ENCODE data around the gene GSK3A.

DNA sequence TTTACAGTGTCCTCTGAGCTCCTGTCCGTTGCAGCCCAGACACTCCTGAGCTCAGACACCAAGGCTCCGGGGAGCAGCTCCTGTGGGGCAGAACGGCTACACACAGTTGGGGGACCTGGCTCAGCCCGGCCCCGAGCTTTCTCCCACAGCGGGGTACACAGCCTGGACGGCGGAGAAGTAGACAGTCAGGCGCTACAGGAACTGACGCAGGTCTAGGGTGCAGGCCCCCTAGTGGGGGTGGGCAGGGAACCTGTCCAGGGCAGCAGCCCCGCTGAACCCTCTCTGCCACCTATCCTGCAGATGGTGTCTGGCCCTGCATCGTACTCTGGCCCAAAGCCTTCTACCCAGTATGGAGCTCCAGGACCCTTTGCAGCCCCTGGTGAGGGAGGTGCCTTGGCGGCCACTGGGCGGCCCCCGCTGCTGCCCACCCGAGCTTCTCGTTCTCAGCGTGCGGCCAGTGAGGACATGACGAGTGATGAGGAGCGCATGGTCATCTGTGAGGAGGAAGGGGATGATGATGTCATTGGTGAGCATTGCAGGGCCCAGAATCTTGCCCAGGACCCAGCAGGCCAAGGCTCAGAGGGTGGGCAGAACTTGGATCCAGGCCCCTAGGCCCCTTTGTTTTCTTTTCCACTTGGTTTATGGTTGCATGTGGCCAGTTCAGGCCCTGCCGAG, 46.6 kb upstream of the GSK3A start:
- TF ChIP-seq RCOR1 (IDR thresholded peaks at IDR 0.05; ENCODE audit: insufficient replicate concordance, low read length) (no peak), POLR2A (IDR thresholded peaks at IDR 0.05; ENCODE audit: low read depth, low read length) (no peak), RAD21 (IDR thresholded peaks at IDR 0.05; ENCODE audit: low read length) (no peak), MAFK (IDR thresholded peaks at IDR 0.05; ENCODE audit: low read depth, low read length) (no peak), SMC3 (IDR thresholded peaks at IDR 0.05; ENCODE audit: low read depth, low read length) (no peak), MAZ (IDR thresholded peaks at IDR 0.05; ENCODE audit: borderline replicate concordance, low read depth, low read length) (no peak), RFX5 (IDR thresholded peaks at IDR 0.05; ENCODE audit: low read depth, low read length) (no peak), MXI1 (IDR thresholded peaks at IDR 0.05; ENCODE audit: borderline replicate concordance, low read depth, low read length) (no peak)
- TF ChIP-seq, protein P1, sequence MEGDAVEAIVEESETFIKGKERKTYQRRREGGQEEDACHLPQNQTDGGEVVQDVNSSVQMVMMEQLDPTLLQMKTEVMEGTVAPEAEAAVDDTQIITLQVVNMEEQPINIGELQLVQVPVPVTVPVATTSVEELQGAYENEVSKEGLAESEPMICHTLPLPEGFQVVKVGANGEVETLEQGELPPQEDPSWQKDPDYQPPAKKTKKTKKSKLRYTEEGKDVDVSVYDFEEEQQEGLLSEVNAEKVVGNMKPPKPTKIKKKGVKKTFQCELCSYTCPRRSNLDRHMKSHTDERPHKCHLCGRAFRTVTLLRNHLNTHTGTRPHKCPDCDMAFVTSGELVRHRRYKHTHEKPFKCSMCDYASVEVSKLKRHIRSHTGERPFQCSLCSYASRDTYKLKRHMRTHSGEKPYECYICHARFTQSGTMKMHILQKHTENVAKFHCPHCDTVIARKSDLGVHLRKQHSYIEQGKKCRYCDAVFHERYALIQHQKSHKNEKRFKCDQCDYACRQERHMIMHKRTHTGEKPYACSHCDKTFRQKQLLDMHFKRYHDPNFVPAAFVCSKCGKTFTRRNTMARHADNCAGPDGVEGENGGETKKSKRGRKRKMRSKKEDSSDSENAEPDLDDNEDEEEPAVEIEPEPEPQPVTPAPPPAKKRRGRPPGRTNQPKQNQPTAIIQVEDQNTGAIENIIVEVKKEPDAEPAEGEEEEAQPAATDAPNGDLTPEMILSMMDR (conservative IDR thresholded peaks at IDR 0.05; ENCODE audit: low read depth, low read length): no peak
- TF ChIP-seq, protein P2, sequence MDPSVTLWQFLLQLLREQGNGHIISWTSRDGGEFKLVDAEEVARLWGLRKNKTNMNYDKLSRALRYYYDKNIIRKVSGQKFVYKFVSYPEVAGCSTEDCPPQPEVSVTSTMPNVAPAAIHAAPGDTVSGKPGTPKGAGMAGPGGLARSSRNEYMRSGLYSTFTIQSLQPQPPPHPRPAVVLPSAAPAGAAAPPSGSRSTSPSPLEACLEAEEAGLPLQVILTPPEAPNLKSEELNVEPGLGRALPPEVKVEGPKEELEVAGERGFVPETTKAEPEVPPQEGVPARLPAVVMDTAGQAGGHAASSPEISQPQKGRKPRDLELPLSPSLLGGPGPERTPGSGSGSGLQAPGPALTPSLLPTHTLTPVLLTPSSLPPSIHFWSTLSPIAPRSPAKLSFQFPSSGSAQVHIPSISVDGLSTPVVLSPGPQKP (IDR thresholded peaks at IDR 0.05; ENCODE audit: borderline replicate concordance, low read depth, low read length): no peak
- TF ChIP-seq, protein P3, sequence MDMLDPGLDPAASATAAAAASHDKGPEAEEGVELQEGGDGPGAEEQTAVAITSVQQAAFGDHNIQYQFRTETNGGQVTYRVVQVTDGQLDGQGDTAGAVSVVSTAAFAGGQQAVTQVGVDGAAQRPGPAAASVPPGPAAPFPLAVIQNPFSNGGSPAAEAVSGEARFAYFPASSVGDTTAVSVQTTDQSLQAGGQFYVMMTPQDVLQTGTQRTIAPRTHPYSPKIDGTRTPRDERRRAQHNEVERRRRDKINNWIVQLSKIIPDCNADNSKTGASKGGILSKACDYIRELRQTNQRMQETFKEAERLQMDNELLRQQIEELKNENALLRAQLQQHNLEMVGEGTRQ (IDR thresholded peaks at IDR 0.05; ENCODE audit: low read depth, low read length): no peak

Data from IMR-90 (cell line).